H1 (cell line): ENCODE measurements around the gene ZNF45. TPM values are rescaled to one million over a fixed set of nuclear protein-coding genes. Genes with fewer than 3 reads are reported as not detected.
A peak's percentile ranks its signal among the peaks of the same experiment; 100 is the strongest.

Experiments
- CTCF ChIA-PET: fragments of 300-600 bp; sonication (Branson Sonifier 250); formaldehyde crosslinking; loops from one replicate; lab custom pipeline; 2021; ENCODE audit not compliant: partially characterized antibody; lab: Charles Lee
- POLR2A ChIA-PET: fragments of 300-600 bp; sonication (Branson Sonifier 250); formaldehyde crosslinking; loops from one replicate; lab custom pipeline; 2021; ENCODE audit warnings: inconsistent platforms; ENCODE audit not compliant: partially characterized antibody; lab: Charles Lee
- DNase-seq, 2 experiments: peaks; one replicate each; pipeline versions ENCODE4 v3.0.0 to v3.0.0-alpha.2; 2010 to 2022; ENCODE audit warnings: low spot score in 2 of 2, low read depth in 1 of 2, mixed read lengths in 1 of 2
- FAIRE-seq: peaks from 2 replicates; lab custom pipeline; 2011; peaks lifted over from hg19 to GRCh38; lab: Jason Lieb, UNC
- H2AFZ ChIP-seq: 2 replicates; pipeline ENCODE4 v1.8.1; 2012; ENCODE audit warnings: low read length, inconsistent platforms
- H2AK5ac ChIP-seq: 2 replicates; pipeline ENCODE4 v1.6.1; 2013; ENCODE audit warnings: low read depth, low read length
- H2BK120ac ChIP-seq: replicated peaks from 2 replicates; pipeline ENCODE3; 2013; ENCODE audit warnings: low read depth, low read length, inconsistent platforms
- H2BK12ac ChIP-seq: 2 replicates; pipeline ENCODE4 v1.6.1; 2013; ENCODE audit warnings: low read depth, low read length
- H2BK15ac ChIP-seq: 2 replicates; pipeline ENCODE4 v1.6.1; 2013; ENCODE audit warnings: low read length
- H2BK20ac ChIP-seq: 2 replicates; pipeline ENCODE4 v1.6.1; 2013; ENCODE audit warnings: low read length
- H2BK5ac ChIP-seq: 2 replicates; pipeline ENCODE4 v1.6.1; 2013; ENCODE audit warnings: low read depth, low read length
- H3K14ac ChIP-seq: 2 replicates; pipeline ENCODE4 v1.6.1; 2013; ENCODE audit warnings: inconsistent platforms; ENCODE audit not compliant: insufficient read length
- H3K18ac ChIP-seq: 2 replicates; pipeline ENCODE4 v1.6.1; 2013; ENCODE audit warnings: low read length; ENCODE audit errors: extremely low read depth
- H3K23ac ChIP-seq: 2 replicates; pipeline ENCODE4 v1.6.1; 2013; ENCODE audit warnings: inconsistent platforms; ENCODE audit not compliant: insufficient read length
- H3K23me2 ChIP-seq: 2 replicates; pipeline ENCODE4 v1.6.1; 2013; ENCODE audit warnings: low read depth, low read length
- H3K27ac ChIP-seq: 2 replicates; pipeline ENCODE4 v1.6.1; 2011; ENCODE audit warnings: low read depth, low read length, inconsistent platforms
- H3K27me3 ChIP-seq, 4 experiments: replicated peaks in 1 of 4; 1 replicate in 1 of 4; 2 replicates in 3 of 4; pipeline versions ENCODE4 v1.6.1 to v1.8.1; 2011 to 2013; ENCODE audit warnings: low read length in 3 of 4, mild to moderate bottlenecking in 3 of 4, inconsistent platforms in 2 of 4, mixed read lengths in 2 of 4, moderate library complexity in 1 of 4; ENCODE audit not compliant: control insufficient read depth in 3 of 4, insufficient read depth in 3 of 4; ENCODE audit errors: extremely low read depth in 1 of 4
- H3K36me3 ChIP-seq, 4 experiments: 2 replicates each; pipeline versions ENCODE4 v1.6.1 to v1.8.1; 2011 to 2013; ENCODE audit warnings: mild to moderate bottlenecking in 4 of 4, low read length in 3 of 4, moderate library complexity in 2 of 4, control low read depth in 1 of 4, inconsistent platforms in 1 of 4; ENCODE audit not compliant: insufficient read depth in 4 of 4, control insufficient read depth in 2 of 4
- H3K4ac ChIP-seq: replicated peaks from 2 replicates; pipeline ENCODE3; 2013; ENCODE audit warnings: low read length, low read depth, mixed read lengths, inconsistent platforms; ENCODE audit not compliant: insufficient read length
- H3K4me1 ChIP-seq, 4 experiments: replicated peaks in 1 of 4; 1 replicate in 1 of 4; 2 replicates in 3 of 4; pipeline versions ENCODE4 v1.6.1 to v1.8.1; 2011 to 2013; ENCODE audit warnings: low read length in 3 of 4, inconsistent platforms in 2 of 4, mixed read lengths in 1 of 4; ENCODE audit not compliant: insufficient read depth in 4 of 4, control insufficient read depth in 3 of 4
- H3K4me2 ChIP-seq, 2 experiments: 2 replicates each; pipeline versions ENCODE4 v1.6.1 to v1.8.1; 2011 to 2013; ENCODE audit warnings: low read depth in 2 of 2, low read length in 2 of 2, control low read depth in 1 of 2, inconsistent platforms in 1 of 2, mild to moderate bottlenecking in 1 of 2; ENCODE audit not compliant: insufficient read depth in 1 of 2
- H3K4me3 ChIP-seq, 4 experiments: fragments of 200-600, 300-600 bp in 1 of 4; sonication (generic), shearing (Covaris generic), sonication (Bioruptor Twin) in 1 of 4; 2 replicates each; pipeline versions ENCODE4 v1.5.1 to v1.8.1; 2011 to 2016; ENCODE audit warnings: low read length in 4 of 4, low read depth in 3 of 4, control low read depth in 2 of 4, inconsistent platforms in 2 of 4, mild to moderate bottlenecking in 2 of 4, mixed read lengths in 1 of 4, moderate library complexity in 1 of 4; ENCODE audit not compliant: insufficient read depth in 2 of 4; ENCODE audit errors: extremely low read depth in 1 of 4
- H3K56ac ChIP-seq: replicated peaks from 2 replicates; pipeline ENCODE3; 2013; ENCODE audit warnings: low read depth, mild to moderate bottlenecking, mixed read lengths, low read length, inconsistent platforms; ENCODE audit not compliant: insufficient read length
- H3K79me1 ChIP-seq: 2 replicates; pipeline ENCODE4 v1.6.1; 2013; ENCODE audit warnings: low read depth, low read length, control low read depth
- H3K79me2 ChIP-seq, 2 experiments: 2 replicates each; pipeline versions ENCODE4 v1.6.1 to v1.8.1; 2012 to 2013; ENCODE audit warnings: low read length in 2 of 2, mild to moderate bottlenecking in 2 of 2, inconsistent platforms in 1 of 2; ENCODE audit not compliant: insufficient read depth in 2 of 2, control insufficient read depth in 1 of 2
- H3K9ac ChIP-seq, 4 experiments: replicated peaks in 1 of 4; 1 replicate in 1 of 4; 2 replicates in 3 of 4; pipeline versions ENCODE4 v1.6.1 to v1.8.1; 2011 to 2013; ENCODE audit warnings: low read depth in 3 of 4, low read length in 3 of 4, control low read depth in 2 of 4, mild to moderate bottlenecking in 2 of 4, moderate library complexity in 2 of 4, inconsistent platforms in 1 of 4; ENCODE audit errors: extremely low read depth in 1 of 4
- H3K9me3 ChIP-seq, 2 experiments: 2 replicates each; pipeline versions ENCODE4 v1.6.1 to v1.8.1; 2012 to 2013; ENCODE audit warnings: mild to moderate bottlenecking in 2 of 2, moderate library complexity in 2 of 2, control low read depth in 1 of 2, inconsistent platforms in 1 of 2, low read depth in 1 of 2, low read length in 1 of 2, mixed read lengths in 1 of 2; ENCODE audit not compliant: insufficient read depth in 2 of 2
- H4K20me1 ChIP-seq, 2 experiments: replicated peaks in 1 of 2; 2 replicates each; pipeline versions ENCODE3 to v1.8.1; 2011 to 2013; ENCODE audit warnings: inconsistent platforms in 2 of 2, low read length in 2 of 2, mild to moderate bottlenecking in 1 of 2; ENCODE audit not compliant: insufficient read depth in 2 of 2, control insufficient read depth in 1 of 2
- H4K5ac ChIP-seq: 2 replicates; pipeline ENCODE4 v1.6.1; 2013; ENCODE audit warnings: low read length, low read depth, mixed read lengths, inconsistent platforms; ENCODE audit not compliant: insufficient read length
- H4K8ac ChIP-seq: 2 replicates; pipeline ENCODE4 v1.8.0; 2013; ENCODE audit warnings: mild to moderate bottlenecking, moderate library complexity, low read length, inconsistent platforms; ENCODE audit not compliant: insufficient read depth; ENCODE audit errors: extremely low read depth
- H4K91ac ChIP-seq: replicated peaks from 2 replicates; pipeline ENCODE3; 2013; ENCODE audit warnings: low read length, mixed read lengths, inconsistent platforms; ENCODE audit not compliant: insufficient read length
- KDM4A ChIP-seq: IDR thresholded peaks from one replicate; pipeline ENCODE4 v1.7.1; 2012; ENCODE audit warnings: low read depth, mild to moderate bottlenecking, moderate library complexity, low read length, inconsistent platforms; ENCODE audit not compliant: severe bottlenecking
- SIRT6 ChIP-seq: IDR thresholded peaks from one replicate; pipeline ENCODE4 v1.7.1; 2012; ENCODE audit warnings: low read length, inconsistent platforms
- SIX5 ChIP-seq: IDR thresholded peaks from 2 replicates; pipeline ENCODE4 v1.6.1; 2011; ENCODE audit warnings: mild to moderate bottlenecking, low read depth, low read length
- WGBS, 2 experiments: shearing (Covaris generic) in 1 of 2; methylation state at CpG; one replicate each; pipeline versions ENCODE4 v1.1.6 to v1.1.7; 2013 to 2015; ENCODE audit warnings: low lambda C conversion rate in 2 of 2, mixed read lengths in 2 of 2, inconsistent platforms in 1 of 2, low coverage in 1 of 2, missing lambda C conversion rate in 1 of 2; ENCODE audit not compliant: insufficient replicate concordance in 2 of 2, insufficient coverage in 1 of 2, insufficient read length in 1 of 2; ENCODE audit errors: extremely low coverage in 1 of 2, missing lambda C conversion rate in 1 of 2; 5-methylcytosine and 5-hydroxymethylcytosine counted together
- long read RNA-seq, 2 experiments: library from RNA in 1 of 2; library from capped mRNA in 1 of 2; stranded (forward); transcript quantifications; one replicate each; pipeline ENCODE4 v2.0.0, GENCODE V29; 2021; ENCODE audit warnings: inconsistent platforms in 1 of 2
- polyA minus RNA-seq, 3 experiments: library from RNA; depleted of rRNA, polyadenylated mRNA; stranded (reverse); fragments of >200 nt; gene quantifications; 1 replicate in 2 of 3; 2 replicates in 1 of 3; pipeline ENCODE4 v1.2.3, GENCODE V29; 2011
- polyA plus RNA-seq, 7 experiments: library from polyadenylated mRNA; depleted of rRNA in 3 of 7; stranded (reverse) in 5 of 7; unstranded in 2 of 7; fragments of >200 nt in 5 of 7; fragments of 200-250 nt in 2 of 7; gene quantifications; 1 replicate in 5 of 7; 2 replicates in 1 of 7; 4 replicates in 1 of 7; pipeline versions ENCODE4 v1.2.1 to v1.2.3, GENCODE V29; 2011 to 2013; ENCODE audit warnings: missing spikeins in 2 of 7, mixed read lengths in 2 of 7
- total RNA-seq: library from RNA; stranded (reverse); fragmentation: NEBNext Ultra II Directional; extraction: Animal tissue kit (Norgen Biotek cat#: 25700); gene quantifications from 2 replicates; pipeline ENCODE4 v1.2.1, GENCODE V29; 2021

ZNF45 gene
- total RNA-seq (13.1 and 16.2 TPM in 2 replicates), polyA plus RNA-seq (2011; rRNA removed) (4.6 and 4.8 TPM in 2 replicates), polyA minus RNA-seq (2011; rRNA and poly(A)+ RNA removed) (16.7 and 20.2 TPM in 2 replicates)
- 6.3 TPM for polyA plus RNA-seq (2011; cell fraction: cytosol; rRNA removed)
- 7.2 TPM for polyA plus RNA-seq (2011; cell fraction: nucleus; rRNA removed)
- 7.8 to 11.5 TPM (median 9.2 TPM) in 4 replicates for polyA plus RNA-seq (2012, experiment 1 of 2)
- 0.64 TPM for polyA plus RNA-seq (2012, experiment 2 of 2)
- 7.2 TPM for polyA plus RNA-seq (2013, experiment 1 of 2)
- 7.6 TPM for polyA plus RNA-seq (2013, experiment 2 of 2)
- polyA minus RNA-seq (2011; cell fraction: cytosol; rRNA and poly(A)+ RNA removed): 7.6 TPM
- 15.7 TPM for polyA minus RNA-seq (2011; cell fraction: nucleus; rRNA and poly(A)+ RNA removed)
- long read RNA-seq, experiment 1, partial matches to known transcripts: 0 of 15 reads
- long read RNA-seq, experiment 1, other reads (novel, unspliced or antisense): 15 of 15 reads
- long read RNA-seq, experiment 2, partial matches to known transcripts: 0 of 1 reads
- long read RNA-seq, experiment 2, other reads (novel, unspliced or antisense): 1 of 1 reads

DNA sequence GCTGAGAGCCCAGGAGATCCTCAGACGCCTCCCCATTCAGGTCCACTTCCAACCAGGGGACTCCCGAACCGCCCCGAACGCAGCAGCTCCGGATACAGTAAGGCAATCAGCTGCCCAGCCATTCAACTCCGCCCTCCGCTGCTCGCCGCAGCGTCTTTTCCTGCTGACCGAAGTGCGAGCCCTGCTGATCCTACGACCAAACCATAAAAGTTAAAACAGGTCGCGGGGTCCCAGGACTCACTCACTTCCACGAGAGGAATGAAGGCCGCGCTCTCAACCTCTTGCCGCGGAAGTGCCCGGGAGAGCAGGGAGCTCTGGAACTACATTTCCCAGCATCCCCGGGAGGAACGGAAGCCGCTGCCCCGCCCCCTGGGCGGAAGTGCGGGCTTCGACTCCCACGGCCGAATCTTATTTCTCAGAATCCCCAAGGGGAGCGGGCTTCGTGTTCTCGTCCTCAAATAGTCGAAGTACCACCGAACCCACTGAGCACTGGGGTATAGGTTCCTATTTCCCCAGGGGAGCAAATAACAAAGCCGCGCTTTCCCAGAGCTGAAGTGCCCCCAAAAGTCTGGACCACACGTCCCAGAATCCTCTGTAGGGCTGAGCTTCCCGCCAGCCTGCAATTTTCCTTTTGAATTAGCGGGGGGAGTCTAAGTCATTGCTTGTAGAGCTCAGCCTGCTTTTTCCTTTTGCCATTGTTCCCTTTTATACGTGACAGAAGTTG, at the start of gene ZNF45:
Gene ZNF45, minus strand, starts transcription at position 298 of the 724 bp plus-strand sequence. CDS start 13,097 bp downstream, outside the sequence.
- H3K36me3 ChIP-seq: peaks cover 0 to 13% (median 6%) of the 10 kb centered on the region in 4 experiments; a peak in 4 of 8 replicates
- H2BK12ac ChIP-seq: no peak within 1 kb of the TSS
- H2BK5ac ChIP-seq: no peak within 1 kb of the TSS; the same call in 1 of the 2 replicates
- WGBS, 2 experiments: 3% methylated on average over 39 of the region's 42 CpGs; no CpG with 5 or more reads in 1 of the 2 experiments
- H3K79me1 ChIP-seq: no peaks in the 10 kb centered on the region
- peak within 1 kb of the TSS; percentile 99 for H2AFZ ChIP-seq
- peak within 1 kb of the TSS; percentile 65; the same call in 1 of the 2 replicates for H4K8ac ChIP-seq
- FAIRE-seq (peak; percentile 32), DNase-seq (peak in 1 of 2 experiments; percentile 88)
- no peak within 1 kb of the TSS for H2BK120ac ChIP-seq
- H4K5ac ChIP-seq: peak within 1 kb of the TSS; percentile 93
- H3K4me1 ChIP-seq: peaks cover 0 to 5% (median 1%) of the 10 kb centered on the region in 4 experiments; a peak in 1 of 7 replicates
- peaks cover 0 to 8% of the 10 kb centered on the region in 2 experiments; a peak in 1 of 4 replicates for H3K79me2 ChIP-seq
- peak within 1 kb of the TSS; percentile 97 for H3K18ac ChIP-seq
- H3K9me3 ChIP-seq: peaks cover 0 to 7% of the 10 kb centered on the region in 2 experiments; a peak in 2 of 4 replicates
- no peak within 1 kb of the TSS for H4K91ac ChIP-seq
- ChIA-PET CTCF (interaction anchor here (0.6 to 1.5 kb wide), 3 partner anchors 15 to 190 kb away, joined by 3 to 5 read pairs (median 3); no protein-coding TSS in a partner anchor), POLR2A (interaction anchor here (0.9 to 2.2 kb wide), 9 partner anchors 9 to 370 kb away, joined by 3 to 12 read pairs (median 3); partner anchors contain the start of genes ZNF155, ZNF221 and ZNF235)
- no peaks in the 10 kb centered on the region for H3K23me2 ChIP-seq
- H3K4ac ChIP-seq: no peak within 1 kb of the TSS
- peak within 1 kb of the TSS; percentile 40 to 87 (median 60) for H3K9ac ChIP-seq
- H2BK20ac ChIP-seq: no peak within 1 kb of the TSS
- peak within 1 kb of the TSS; percentile 68 to 93 (median 86) for H3K4me3 ChIP-seq
- no peak within 1 kb of the TSS for H2AK5ac ChIP-seq
- H3K4me2 ChIP-seq: peak within 1 kb of the TSS; percentile 74 to 92
- no peak within 1 kb of the TSS for H3K23ac ChIP-seq
- peak within 1 kb of the TSS; percentile 28; the same call in 1 of the 2 replicates for H3K27ac ChIP-seq
- no peak within 1 kb of the TSS for H3K14ac ChIP-seq
- no peaks in the 10 kb centered on the region for H4K20me1 ChIP-seq
- H3K56ac ChIP-seq: peak within 1 kb of the TSS; percentile 12
- H2BK15ac ChIP-seq: no peak within 1 kb of the TSS
- no peaks in the 10 kb centered on the region for H3K27me3 ChIP-seq
- TF ChIP-seq SIX5 (peak; percentile 90), KDM4A (peak; percentile 82), SIRT6 (no peak)
